H1 (cell line): ENCODE data around the gene EGR4. TPM values are rescaled to one million over a fixed set of nuclear protein-coding genes. Genes with fewer than 3 reads are reported as not detected.

ENCODE experiments used
- CTCF ChIA-PET: fragments of 300-600 bp; sonication (Branson Sonifier 250); formaldehyde crosslinking; loops from one replicate; lab custom pipeline; 2021; ENCODE audit not compliant: partially characterized antibody; lab: Charles Lee
- POLR2A ChIA-PET: fragments of 300-600 bp; sonication (Branson Sonifier 250); formaldehyde crosslinking; loops from one replicate; lab custom pipeline; 2021; ENCODE audit warnings: inconsistent platforms; ENCODE audit not compliant: partially characterized antibody; lab: Charles Lee
- DNase-seq, 2 experiments: peaks; one replicate each; pipeline versions ENCODE4 v3.0.0 to v3.0.0-alpha.2; 2010 to 2022; ENCODE audit warnings: low spot score in 2 of 2, low read depth in 1 of 2, mixed read lengths in 1 of 2
- FAIRE-seq: peaks from 2 replicates; lab custom pipeline; 2011; peaks lifted over from hg19 to GRCh38; lab: Jason Lieb, UNC
- H2AFZ ChIP-seq: 2 replicates; pipeline ENCODE4 v1.8.1; 2012; ENCODE audit warnings: low read length, inconsistent platforms
- H2AK5ac ChIP-seq: 2 replicates; pipeline ENCODE4 v1.6.1; 2013; ENCODE audit warnings: low read depth, low read length
- H2BK120ac ChIP-seq: replicated peaks from 2 replicates; pipeline ENCODE3; 2013; ENCODE audit warnings: low read depth, low read length, inconsistent platforms
- H2BK12ac ChIP-seq: 2 replicates; pipeline ENCODE4 v1.6.1; 2013; ENCODE audit warnings: low read depth, low read length
- H2BK15ac ChIP-seq: 2 replicates; pipeline ENCODE4 v1.6.1; 2013; ENCODE audit warnings: low read length
- H2BK20ac ChIP-seq: 2 replicates; pipeline ENCODE4 v1.6.1; 2013; ENCODE audit warnings: low read length
- H2BK5ac ChIP-seq: 2 replicates; pipeline ENCODE4 v1.6.1; 2013; ENCODE audit warnings: low read depth, low read length
- H3K14ac ChIP-seq: 2 replicates; pipeline ENCODE4 v1.6.1; 2013; ENCODE audit warnings: inconsistent platforms; ENCODE audit not compliant: insufficient read length
- H3K18ac ChIP-seq: 2 replicates; pipeline ENCODE4 v1.6.1; 2013; ENCODE audit warnings: low read length; ENCODE audit errors: extremely low read depth
- H3K23ac ChIP-seq: 2 replicates; pipeline ENCODE4 v1.6.1; 2013; ENCODE audit warnings: inconsistent platforms; ENCODE audit not compliant: insufficient read length
- H3K23me2 ChIP-seq: 2 replicates; pipeline ENCODE4 v1.6.1; 2013; ENCODE audit warnings: low read depth, low read length
- H3K27ac ChIP-seq: 2 replicates; pipeline ENCODE4 v1.6.1; 2011; ENCODE audit warnings: low read depth, low read length, inconsistent platforms
- H3K27me3 ChIP-seq, 4 experiments: replicated peaks in 1 of 4; 1 replicate in 1 of 4; 2 replicates in 3 of 4; pipeline versions ENCODE4 v1.6.1 to v1.8.1; 2011 to 2013; ENCODE audit warnings: low read length in 3 of 4, mild to moderate bottlenecking in 3 of 4, inconsistent platforms in 2 of 4, mixed read lengths in 2 of 4, moderate library complexity in 1 of 4; ENCODE audit not compliant: control insufficient read depth in 3 of 4, insufficient read depth in 3 of 4; ENCODE audit errors: extremely low read depth in 1 of 4
- H3K36me3 ChIP-seq, 4 experiments: 2 replicates each; pipeline versions ENCODE4 v1.6.1 to v1.8.1; 2011 to 2013; ENCODE audit warnings: mild to moderate bottlenecking in 4 of 4, low read length in 3 of 4, moderate library complexity in 2 of 4, control low read depth in 1 of 4, inconsistent platforms in 1 of 4; ENCODE audit not compliant: insufficient read depth in 4 of 4, control insufficient read depth in 2 of 4
- H3K4ac ChIP-seq: replicated peaks from 2 replicates; pipeline ENCODE3; 2013; ENCODE audit warnings: low read length, low read depth, mixed read lengths, inconsistent platforms; ENCODE audit not compliant: insufficient read length
- H3K4me1 ChIP-seq, 4 experiments: replicated peaks in 1 of 4; 1 replicate in 1 of 4; 2 replicates in 3 of 4; pipeline versions ENCODE4 v1.6.1 to v1.8.1; 2011 to 2013; ENCODE audit warnings: low read length in 3 of 4, inconsistent platforms in 2 of 4, mixed read lengths in 1 of 4; ENCODE audit not compliant: insufficient read depth in 4 of 4, control insufficient read depth in 3 of 4
- H3K4me2 ChIP-seq, 2 experiments: 2 replicates each; pipeline versions ENCODE4 v1.6.1 to v1.8.1; 2011 to 2013; ENCODE audit warnings: low read depth in 2 of 2, low read length in 2 of 2, control low read depth in 1 of 2, inconsistent platforms in 1 of 2, mild to moderate bottlenecking in 1 of 2; ENCODE audit not compliant: insufficient read depth in 1 of 2
- H3K4me3 ChIP-seq, 4 experiments: fragments of 200-600, 300-600 bp in 1 of 4; sonication (generic), shearing (Covaris generic), sonication (Bioruptor Twin) in 1 of 4; 2 replicates each; pipeline versions ENCODE4 v1.5.1 to v1.8.1; 2011 to 2016; ENCODE audit warnings: low read length in 4 of 4, low read depth in 3 of 4, control low read depth in 2 of 4, inconsistent platforms in 2 of 4, mild to moderate bottlenecking in 2 of 4, mixed read lengths in 1 of 4, moderate library complexity in 1 of 4; ENCODE audit not compliant: insufficient read depth in 2 of 4; ENCODE audit errors: extremely low read depth in 1 of 4
- H3K56ac ChIP-seq: replicated peaks from 2 replicates; pipeline ENCODE3; 2013; ENCODE audit warnings: low read depth, mild to moderate bottlenecking, mixed read lengths, low read length, inconsistent platforms; ENCODE audit not compliant: insufficient read length
- H3K79me1 ChIP-seq: 2 replicates; pipeline ENCODE4 v1.6.1; 2013; ENCODE audit warnings: low read depth, low read length, control low read depth
- H3K79me2 ChIP-seq, 2 experiments: 2 replicates each; pipeline versions ENCODE4 v1.6.1 to v1.8.1; 2012 to 2013; ENCODE audit warnings: low read length in 2 of 2, mild to moderate bottlenecking in 2 of 2, inconsistent platforms in 1 of 2; ENCODE audit not compliant: insufficient read depth in 2 of 2, control insufficient read depth in 1 of 2
- H3K9ac ChIP-seq, 4 experiments: replicated peaks in 1 of 4; 1 replicate in 1 of 4; 2 replicates in 3 of 4; pipeline versions ENCODE4 v1.6.1 to v1.8.1; 2011 to 2013; ENCODE audit warnings: low read depth in 3 of 4, low read length in 3 of 4, control low read depth in 2 of 4, mild to moderate bottlenecking in 2 of 4, moderate library complexity in 2 of 4, inconsistent platforms in 1 of 4; ENCODE audit errors: extremely low read depth in 1 of 4
- H3K9me3 ChIP-seq, 2 experiments: 2 replicates each; pipeline versions ENCODE4 v1.6.1 to v1.8.1; 2012 to 2013; ENCODE audit warnings: mild to moderate bottlenecking in 2 of 2, moderate library complexity in 2 of 2, control low read depth in 1 of 2, inconsistent platforms in 1 of 2, low read depth in 1 of 2, low read length in 1 of 2, mixed read lengths in 1 of 2; ENCODE audit not compliant: insufficient read depth in 2 of 2
- H4K20me1 ChIP-seq, 2 experiments: replicated peaks in 1 of 2; 2 replicates each; pipeline versions ENCODE3 to v1.8.1; 2011 to 2013; ENCODE audit warnings: inconsistent platforms in 2 of 2, low read length in 2 of 2, mild to moderate bottlenecking in 1 of 2; ENCODE audit not compliant: insufficient read depth in 2 of 2, control insufficient read depth in 1 of 2
- H4K5ac ChIP-seq: 2 replicates; pipeline ENCODE4 v1.6.1; 2013; ENCODE audit warnings: low read length, low read depth, mixed read lengths, inconsistent platforms; ENCODE audit not compliant: insufficient read length
- H4K8ac ChIP-seq: 2 replicates; pipeline ENCODE4 v1.8.0; 2013; ENCODE audit warnings: mild to moderate bottlenecking, moderate library complexity, low read length, inconsistent platforms; ENCODE audit not compliant: insufficient read depth; ENCODE audit errors: extremely low read depth
- H4K91ac ChIP-seq: replicated peaks from 2 replicates; pipeline ENCODE3; 2013; ENCODE audit warnings: low read length, mixed read lengths, inconsistent platforms; ENCODE audit not compliant: insufficient read length
- CTBP2 ChIP-seq: IDR thresholded peaks from 2 replicates; pipeline ENCODE4 v1.7.0; 2011; ENCODE audit warnings: borderline replicate concordance, mild to moderate bottlenecking, moderate library complexity, mixed read lengths, low read length; ENCODE audit not compliant: insufficient read depth, insufficient read length
- NANOG ChIP-seq: IDR thresholded peaks from 2 replicates; pipeline ENCODE4 v1.6.1; 2011; ENCODE audit warnings: low read length, low read depth, mild to moderate bottlenecking, inconsistent platforms; ENCODE audit not compliant: insufficient read depth, poor library complexity, severe bottlenecking
- RNF2 ChIP-seq: fragments of 200-900, 300-1000 bp; sonication (generic); IDR thresholded peaks from 2 replicates; pipeline ENCODE4 v1.7.1; 2016; ENCODE audit warnings: borderline replicate concordance, low read depth, mild to moderate bottlenecking, antibody characterized with exemption, low read length; ENCODE audit not compliant: poor library complexity, severe bottlenecking; ENCODE audit errors: missing control alignments
- RXRA ChIP-seq: IDR thresholded peaks from 2 replicates; pipeline ENCODE4 v1.6.1; 2011; ENCODE audit warnings: low read depth, mild to moderate bottlenecking, low read length, moderate library complexity; ENCODE audit not compliant: insufficient read depth
- SP2 ChIP-seq: IDR thresholded peaks from 2 replicates; pipeline ENCODE4 v1.6.1; 2012; ENCODE audit warnings: mild to moderate bottlenecking, low read length, inconsistent platforms
- WGBS, 2 experiments: shearing (Covaris generic) in 1 of 2; methylation state at CpG; one replicate each; pipeline versions ENCODE4 v1.1.6 to v1.1.7; 2013 to 2015; ENCODE audit warnings: low lambda C conversion rate in 2 of 2, mixed read lengths in 2 of 2, inconsistent platforms in 1 of 2, low coverage in 1 of 2, missing lambda C conversion rate in 1 of 2; ENCODE audit not compliant: insufficient replicate concordance in 2 of 2, insufficient coverage in 1 of 2, insufficient read length in 1 of 2; ENCODE audit errors: extremely low coverage in 1 of 2, missing lambda C conversion rate in 1 of 2; 5-methylcytosine and 5-hydroxymethylcytosine counted together
- polyA plus RNA-seq, 7 experiments: library from polyadenylated mRNA; depleted of rRNA in 3 of 7; stranded (reverse) in 5 of 7; unstranded in 2 of 7; fragments of >200 nt in 5 of 7; fragments of 200-250 nt in 2 of 7; gene quantifications; 1 replicate in 5 of 7; 2 replicates in 1 of 7; 4 replicates in 1 of 7; pipeline versions ENCODE4 v1.2.1 to v1.2.3, GENCODE V29; 2011 to 2013; ENCODE audit warnings: missing spikeins in 2 of 7, mixed read lengths in 2 of 7
- total RNA-seq: library from RNA; stranded (reverse); fragmentation: NEBNext Ultra II Directional; extraction: Animal tissue kit (Norgen Biotek cat#: 25700); gene quantifications from 2 replicates; pipeline ENCODE4 v1.2.1, GENCODE V29; 2021

Gene EGR4
- total and polyA plus RNA-seq, 2 of the 8 experiments (the other 6 are each of a cell fraction or from before 2014, with no cell fraction given): 0.20 TPM; not detected in 1

DNA sequence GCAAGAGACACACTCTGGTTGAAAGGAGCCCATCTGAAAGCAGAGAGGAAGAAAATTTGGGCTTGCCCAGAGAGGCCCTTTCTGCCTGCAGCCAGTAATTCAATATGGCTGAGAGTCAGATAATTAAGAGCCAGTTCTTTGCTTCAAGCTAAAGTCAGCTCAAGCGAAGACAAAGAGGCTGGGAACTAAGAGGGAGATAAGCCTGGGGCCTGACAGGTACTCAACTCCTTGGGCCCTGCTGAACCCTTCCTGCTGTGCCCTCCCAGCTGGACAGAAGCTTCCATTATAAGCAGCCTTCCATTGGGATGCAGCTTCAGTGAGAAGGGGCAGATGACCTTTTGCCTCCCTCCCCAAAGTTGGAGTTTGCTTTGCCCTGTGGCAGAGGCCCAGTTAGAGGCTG is 21.1 kb downstream of the EGR4 start:
- 95% methylated on average over 1 of the region's 1 CpG; no CpG with 5 or more reads in 1 of the 2 experiments for WGBS, 2 experiments
- H2BK120ac ChIP-seq: no peak overlapping the region

More for the DNA sequence above, 21.1 kb downstream of the EGR4 start:
- Histone ChIP-seq H3K4me3 (no peak overlapping the region; a peak in 2 of 8 replicates), H3K23ac (no peak overlapping the region), H3K56ac (no peak overlapping the region), H4K5ac (no peak overlapping the region), H3K4me1 (peaks cover 0 to 10% (median 6%) of the 10 kb centered on the region in 4 experiments; a peak in 5 of 7 replicates), H4K8ac (no peak overlapping the region), H3K18ac (no peak overlapping the region), H2AFZ (no peak overlapping the region), H3K4me2 (no peak overlapping the region), H3K79me2 (no peaks in the 10 kb centered on the region), H3K27me3 (peaks cover 0 to 28% (median 22%) of the 10 kb centered on the region in 4 experiments; a peak in 6 of 7 replicates), H3K23me2 (peaks cover 10% of the 10 kb centered on the region; the same call in 1 of the 2 replicates), H4K91ac (no peak overlapping the region), H3K4ac (no peak overlapping the region), H2BK15ac (no peak overlapping the region), H3K36me3 (no peaks in the 10 kb centered on the region), H3K79me1 (0 out of 2 replicates have a peak, but pooled peaks cover 2% of the 10 kb centered on the region), H3K27ac (no peak overlapping the region), H3K9ac (no peak overlapping the region), H3K14ac (no peak overlapping the region), H4K20me1 (peaks cover 5 to 23% of the 10 kb centered on the region in 2 experiments), H2BK5ac (no peak overlapping the region), H2AK5ac (no peak overlapping the region), H2BK20ac (no peak overlapping the region), H2BK12ac (no peak overlapping the region), H3K9me3 (no peaks in the 10 kb centered on the region)
- DNase-seq (no peak), FAIRE-seq (no peak)
- POLR2A ChIA-PET: interaction anchor here (0.5 kb wide), 1 partner anchor 41 kb away, joined by 4 read pairs; no protein-coding TSS in a partner anchor
- no peak for TF ChIP-seq NANOG
- TF ChIP-seq RXRA: no peak
- TF ChIP-seq RNF2: no peak
- no peak for TF ChIP-seq CTBP2
- TF ChIP-seq SP2: no peak
- CTCF ChIA-PET: interaction anchor here (0.7 to 13.4 kb wide), 7 partner anchors 9 to 60 kb away, joined by 3 to 122 read pairs (median 4); partner anchors contain the start of genes EGR4 and PRADC1
